BLaER1 treated with 17β-estradiol and CSF1 and Interleukin-3, amounts not matched to agents 10 nM and 100 nM (cell line): ENCODE data around the gene DYRK3.

ENCODE experiments used
- H3K27ac ChIP-seq, 11 experiments: shearing (Covaris generic); formaldehyde crosslinking; 2 replicates each; pipeline ENCODE4 v1.8.1; 2022
- H3K27me3 ChIP-seq, 11 experiments: shearing (Covaris generic); formaldehyde crosslinking; 2 replicates each; pipeline ENCODE4 v1.8.1; 2022
- H3K36me3 ChIP-seq, 11 experiments: shearing (Covaris generic); formaldehyde crosslinking; 2 replicates each; pipeline ENCODE4 v1.8.1; 2022
- H3K4me1 ChIP-seq, 10 experiments: shearing (Covaris generic); formaldehyde crosslinking; 2 replicates each; pipeline ENCODE4 v1.8.1; 2022
- H3K4me2 ChIP-seq, 11 experiments: shearing (Covaris generic); formaldehyde crosslinking; 2 replicates each; pipeline ENCODE4 v1.8.1; 2022
- H3K4me3 ChIP-seq, 10 experiments: shearing (Covaris generic); formaldehyde crosslinking; 2 replicates each; pipeline ENCODE4 v1.8.1; 2022
- H3K9ac ChIP-seq, 11 experiments: shearing (Covaris generic); formaldehyde crosslinking; 2 replicates each; pipeline ENCODE4 v1.8.1; 2022
- H3K9me3 ChIP-seq, 11 experiments: shearing (Covaris generic); formaldehyde crosslinking; replicated peaks in 1 of 11; 2 replicates each; pipeline ENCODE4 v1.8.1; 2022
- H4K20me1 ChIP-seq, 11 experiments: shearing (Covaris generic); formaldehyde crosslinking; 2 replicates each; pipeline ENCODE4 v1.8.1; 2022
- Cebpa-rat ChIP-seq, 11 experiments: shearing (Covaris generic); IDR thresholded peaks; 2 replicates each; pipeline ENCODE4 v1.8.1; 2022

DYRK3 gene

DNA sequence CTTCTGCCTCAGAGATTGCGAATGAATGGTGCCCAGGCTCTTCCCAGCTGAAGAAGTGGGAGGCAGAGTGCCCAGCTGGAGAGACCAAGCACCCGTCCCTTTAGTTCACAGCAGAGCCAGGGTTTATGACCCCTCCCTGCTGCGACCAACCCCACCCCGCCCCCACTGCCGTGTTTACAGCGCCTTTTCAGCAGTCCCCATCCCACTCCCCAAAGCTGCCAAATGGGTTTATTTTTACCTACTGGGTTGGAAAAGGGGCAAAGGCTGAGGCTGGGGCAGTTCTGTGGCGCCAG, 23.6 kb downstream of the DYRK3 start:
- Histone ChIP-seq H3K36me3 (peaks cover 0 to 14% (median 3%) of the 10 kb centered on the region in 11 experiments; a peak in 6 of 22 replicates), H3K27ac (peak overlapping the region in 10 of 11 experiments; percentile 37 to 98 (median 88); a peak in 18 of 22 replicates), H3K27me3 (peaks cover 0 to 33% (median 0%) of the 10 kb centered on the region in 11 experiments; a peak in 4 of 22 replicates), H3K9me3 (no peaks in the 10 kb centered on the region), H3K4me3 (peak overlapping the region in 8 of 10 experiments; percentile 27 to 57 (median 48); a peak in 15 of 20 replicates), H3K9ac (peak overlapping the region in 10 of 11 experiments; percentile 44 to 92 (median 77); a peak in 18 of 22 replicates), H3K4me2 (peak overlapping the region; percentile 84 to 100 (median 93)), H3K4me1 (peaks cover 65 to 100% (median 97%) of the 10 kb centered on the region in 10 experiments), H4K20me1 (peaks cover 0 to 6% (median 0%) of the 10 kb centered on the region in 11 experiments; a peak in 2 of 22 replicates)
- TF ChIP-seq Cebpa-rat (IDR thresholded peaks at IDR 0.05): no peak

DNA sequence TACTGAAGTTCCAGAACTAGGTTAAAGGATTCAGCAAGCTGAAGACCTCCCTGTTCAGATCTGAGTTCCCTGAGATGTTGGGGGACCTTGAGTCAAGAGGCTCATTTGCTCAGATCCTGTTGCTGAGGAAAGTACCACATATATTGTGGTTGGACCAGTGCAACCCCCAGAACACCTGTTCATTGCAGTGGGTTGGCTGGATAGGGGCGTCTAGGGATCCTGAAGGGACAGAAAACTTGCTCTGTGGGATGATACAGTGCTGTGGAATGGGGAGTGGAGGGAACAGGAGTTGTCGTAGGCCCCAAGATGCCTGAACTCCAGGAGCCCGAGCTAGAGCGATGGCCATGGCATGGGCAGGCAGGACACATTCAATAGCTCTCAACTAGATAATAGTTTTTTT, 24.8 kb downstream of the DYRK3 start:
- no peak for TF ChIP-seq Cebpa-rat (IDR thresholded peaks at IDR 0.05)

DNA sequence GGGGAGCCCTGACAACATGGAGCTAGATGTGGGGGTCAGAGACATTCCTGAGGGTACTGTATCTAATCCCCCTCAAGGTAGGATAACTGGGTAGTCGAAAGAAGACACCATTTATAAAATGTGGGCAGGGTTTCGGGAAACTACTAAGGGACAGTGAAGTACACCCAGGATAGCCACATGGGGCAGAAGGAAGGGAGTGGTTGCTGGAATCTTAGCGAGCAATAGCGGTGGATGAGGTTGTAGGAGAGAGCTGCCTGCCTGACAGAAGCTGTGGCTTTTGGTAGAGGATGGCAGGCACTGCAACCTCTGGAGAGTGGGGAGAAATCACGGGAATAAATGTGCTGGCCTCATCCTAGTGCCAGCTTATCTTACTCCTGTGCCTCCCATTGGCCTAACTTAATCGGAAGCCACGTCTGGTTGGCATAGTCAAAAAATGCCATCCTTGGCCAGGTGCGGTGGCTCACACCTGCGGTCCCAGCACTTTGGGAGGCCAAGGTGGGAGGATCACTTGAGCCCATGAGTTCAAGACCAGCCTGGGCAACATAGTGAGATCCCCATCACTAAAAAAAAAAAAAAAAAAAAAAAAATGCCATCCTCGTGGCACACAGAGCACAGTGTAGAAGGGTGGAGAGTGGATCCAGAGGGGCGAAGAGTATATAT, 26.0 kb downstream of the DYRK3 start:
- TF ChIP-seq Cebpa-rat (IDR thresholded peaks at IDR 0.05): no peak
- H4K20me1 ChIP-seq: peaks cover 0 to 7% (median 0%) of the 10 kb centered on the region in 11 experiments; a peak in 2 of 22 replicates
- H3K27me3 ChIP-seq: peaks cover 0 to 53% (median 0%) of the 10 kb centered on the region in 11 experiments; a peak in 4 of 22 replicates
- no peaks in the 10 kb centered on the region for H3K9me3 ChIP-seq
- H3K4me3 ChIP-seq: no peak overlapping the region
- H3K4me2 ChIP-seq: peak overlapping the region in 7 of 11 experiments; percentile 93 to 100 (median 98); a peak in 14 of 22 replicates
- H3K36me3 ChIP-seq: no peaks in the 10 kb centered on the region; a peak in 1 of 22 replicates
- H3K4me1 ChIP-seq: peaks cover 66 to 100% (median 97%) of the 10 kb centered on the region in 10 experiments
- peak overlapping the region in 3 of 11 experiments; percentile 14 to 92 (median 87); a peak in 2 of 22 replicates for H3K9ac ChIP-seq
- peak overlapping the region in 6 of 11 experiments; percentile 83 to 98 (median 93); a peak in 11 of 22 replicates for H3K27ac ChIP-seq

More for the DNA sequence above, 24.8 kb downstream of the DYRK3 start:
- Histone ChIP-seq H3K4me3 (peak overlapping the region in 6 of 10 experiments; percentile 43 to 57 (median 52); a peak in 8 of 20 replicates), H3K4me2 (peak overlapping the region; percentile 84 to 100 (median 93); a peak in 21 of 22 replicates), H3K36me3 (peaks cover 0 to 3% (median 0%) of the 10 kb centered on the region in 11 experiments; a peak in 4 of 22 replicates), H3K9ac (peak overlapping the region in 9 of 11 experiments; percentile 44 to 92 (median 78); a peak in 14 of 22 replicates), H4K20me1 (peaks cover 0 to 7% (median 0%) of the 10 kb centered on the region in 11 experiments; a peak in 2 of 22 replicates), H3K27me3 (peaks cover 0 to 43% (median 0%) of the 10 kb centered on the region in 11 experiments; a peak in 4 of 22 replicates), H3K4me1 (peaks cover 64 to 100% (median 97%) of the 10 kb centered on the region in 10 experiments), H3K27ac (peak overlapping the region in 8 of 11 experiments; percentile 75 to 98 (median 92); a peak in 16 of 22 replicates), H3K9me3 (no peaks in the 10 kb centered on the region)

DNA sequence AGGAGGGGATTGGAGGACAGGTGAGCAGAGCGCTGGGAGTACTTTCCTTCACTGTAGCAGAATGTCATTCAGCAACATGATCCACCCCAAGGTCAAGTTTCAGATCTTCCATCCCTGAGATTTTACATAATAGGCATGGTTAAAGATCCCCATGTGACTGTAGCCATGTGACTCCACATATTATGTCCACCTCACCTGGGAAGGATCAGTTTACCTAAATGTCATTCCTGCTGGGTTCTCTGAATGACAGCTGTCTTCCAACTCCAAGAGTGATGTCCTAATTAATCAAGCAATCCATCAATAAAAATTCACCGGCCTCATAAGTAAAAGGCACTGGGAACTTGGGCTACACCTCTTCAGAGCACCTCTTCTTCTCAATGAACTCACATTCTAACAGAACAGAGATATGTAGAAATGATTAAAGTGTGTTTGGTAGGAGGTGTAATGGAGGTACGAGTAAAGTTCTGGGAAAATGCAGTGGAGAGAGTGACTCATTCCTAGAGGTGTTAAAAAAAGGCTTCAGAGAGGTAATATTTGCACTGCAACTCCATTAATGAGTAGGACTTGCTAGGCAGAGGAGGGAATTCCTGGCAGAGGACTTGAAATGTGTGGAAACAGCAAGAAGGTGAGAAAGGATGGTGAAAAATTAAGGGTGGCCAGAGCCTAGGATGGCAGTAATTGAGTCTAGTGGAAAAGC, 27.2 kb downstream of the DYRK3 start:
- Histone ChIP-seq H3K4me3 (no peak overlapping the region), H3K9me3 (no peaks in the 10 kb centered on the region), H3K27ac (peak overlapping the region in 7 of 11 experiments; percentile 54 to 87 (median 82); a peak in 14 of 22 replicates), H3K9ac (peak overlapping the region in 4 of 11 experiments; percentile 42 to 80 (median 80); a peak in 5 of 22 replicates), H3K4me2 (peak overlapping the region; percentile 89 to 100 (median 94); a peak in 21 of 22 replicates), H3K4me1 (peaks cover 69 to 100% (median 97%) of the 10 kb centered on the region in 10 experiments), H3K27me3 (peaks cover 0 to 52% (median 0%) of the 10 kb centered on the region in 11 experiments; a peak in 4 of 22 replicates), H3K36me3 (no peaks in the 10 kb centered on the region), H4K20me1 (peaks cover 0 to 7% (median 0%) of the 10 kb centered on the region in 11 experiments; a peak in 2 of 22 replicates)
- TF ChIP-seq Cebpa-rat (IDR thresholded peaks at IDR 0.05): no peak

DNA sequence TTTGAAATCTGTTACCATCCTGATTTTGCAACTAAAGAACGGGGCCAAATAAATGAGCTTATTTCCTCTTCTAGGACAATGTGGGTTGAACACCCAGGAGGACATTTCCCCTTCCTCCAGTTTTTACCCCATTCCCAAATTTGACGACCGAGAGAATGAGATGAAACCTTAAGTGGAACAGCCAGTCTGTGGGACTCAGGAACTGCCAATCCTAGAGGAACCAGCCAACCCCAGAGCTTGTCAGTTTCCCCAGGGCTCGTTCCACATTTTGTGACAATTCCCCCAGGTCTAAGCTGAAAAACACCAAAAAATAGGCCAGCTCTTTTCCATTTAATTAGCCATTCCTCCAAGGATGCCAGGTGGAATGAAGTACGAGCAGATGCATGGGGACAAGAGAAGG, 28.0 kb downstream of the DYRK3 start:
- no peaks in the 10 kb centered on the region for H3K9me3 ChIP-seq
- peak overlapping the region in 9 of 11 experiments; percentile 7 to 80 (median 60); a peak in 15 of 22 replicates for H3K9ac ChIP-seq
- peaks cover 0 to 7% (median 0%) of the 10 kb centered on the region in 11 experiments; a peak in 1 of 22 replicates for H4K20me1 ChIP-seq
- peak overlapping the region; percentile 89 to 100 (median 94) for H3K4me2 ChIP-seq
- H3K27ac ChIP-seq: peak overlapping the region in 7 of 11 experiments; percentile 54 to 87 (median 82); a peak in 14 of 22 replicates
- H3K4me3 ChIP-seq: peak overlapping the region in 9 of 10 experiments; percentile 32 to 54 (median 47); a peak in 12 of 20 replicates
- H3K36me3 ChIP-seq: no peaks in the 10 kb centered on the region
- peaks cover 64 to 100% (median 97%) of the 10 kb centered on the region in 10 experiments for H3K4me1 ChIP-seq
- H3K27me3 ChIP-seq: peaks cover 0 to 52% (median 0%) of the 10 kb centered on the region in 11 experiments; a peak in 4 of 22 replicates
- no peak for TF ChIP-seq Cebpa-rat (IDR thresholded peaks at IDR 0.05)

DNA sequence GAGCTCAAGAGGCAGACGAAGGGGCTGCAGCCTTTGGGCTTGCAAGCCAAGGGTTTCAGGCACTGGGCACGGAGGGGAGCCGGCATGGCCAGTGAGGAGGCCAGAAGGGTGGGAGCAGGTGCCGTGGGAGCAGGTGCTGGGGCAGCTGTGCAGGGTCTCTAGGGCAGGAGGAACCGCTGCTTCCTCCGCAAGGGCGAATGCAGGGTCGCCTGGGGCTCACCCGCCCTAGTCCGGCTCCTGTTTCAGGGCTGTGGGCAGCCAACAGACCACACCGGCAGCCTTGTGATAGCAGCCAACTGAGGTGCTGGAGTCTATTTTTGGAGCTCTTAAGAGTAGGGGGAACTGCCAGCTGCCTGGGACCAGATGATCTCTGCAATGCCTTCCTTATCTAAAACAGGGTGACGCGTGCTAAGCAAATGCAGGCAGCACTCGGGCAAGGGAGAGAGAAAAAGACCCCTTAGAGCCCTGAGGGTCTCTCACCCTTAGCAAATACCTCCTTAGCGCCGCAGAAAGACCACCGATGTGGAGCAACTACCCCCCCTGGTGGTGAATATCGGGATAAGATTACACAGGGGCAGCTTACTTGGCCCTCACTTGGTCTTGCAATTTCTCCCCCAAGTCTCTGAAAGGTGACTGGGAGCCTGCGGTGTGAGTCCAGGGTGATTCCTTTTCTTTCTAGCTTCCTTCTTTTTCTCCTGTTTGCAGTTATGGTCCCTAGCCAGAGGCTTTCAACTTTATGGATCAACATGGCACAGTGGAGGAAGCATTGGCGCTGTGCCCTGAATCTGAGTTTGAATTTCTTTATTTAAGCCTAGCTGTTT, 28.7 kb downstream of the DYRK3 start:
- peak overlapping the region in 10 of 11 experiments; percentile 7 to 80 (median 58); a peak in 17 of 22 replicates for H3K9ac ChIP-seq
- no peaks in the 10 kb centered on the region for H3K9me3 ChIP-seq
- peaks cover 0 to 7% (median 0%) of the 10 kb centered on the region in 11 experiments; a peak in 1 of 22 replicates for H4K20me1 ChIP-seq
- H3K4me1 ChIP-seq: peaks cover 59 to 100% (median 96%) of the 10 kb centered on the region in 10 experiments
- peak overlapping the region in 7 of 11 experiments; percentile 54 to 87 (median 82); a peak in 15 of 22 replicates for H3K27ac ChIP-seq
- H3K4me2 ChIP-seq: peak overlapping the region; percentile 89 to 100 (median 94)
- peaks cover 0 to 49% (median 0%) of the 10 kb centered on the region in 11 experiments; a peak in 4 of 22 replicates for H3K27me3 ChIP-seq
- no peak for TF ChIP-seq Cebpa-rat (IDR thresholded peaks at IDR 0.05)
- H3K4me3 ChIP-seq: peak overlapping the region; percentile 32 to 54 (median 44); a peak in 16 of 20 replicates
- no peaks in the 10 kb centered on the region for H3K36me3 ChIP-seq

DNA sequence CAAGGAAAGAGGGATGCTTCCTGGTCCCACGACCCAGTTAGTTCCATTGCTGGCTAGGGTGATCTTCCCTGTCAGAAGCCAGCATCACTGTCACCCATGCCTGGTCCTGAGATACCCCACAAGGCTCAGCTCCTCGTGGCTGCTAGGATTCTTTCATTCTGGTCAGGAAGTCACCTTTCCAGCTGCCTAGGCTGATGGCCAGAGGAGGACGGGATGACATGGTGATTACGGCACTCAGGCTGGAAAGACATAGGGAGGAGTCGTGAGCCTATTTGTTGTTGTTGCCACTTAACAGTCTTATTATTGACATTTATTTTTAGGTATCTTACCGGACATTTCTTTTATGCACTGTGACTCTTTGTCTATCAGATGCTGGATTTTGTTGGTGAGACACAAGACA, 29.4 kb downstream of the DYRK3 start:
- no peaks in the 10 kb centered on the region for H3K9me3 ChIP-seq
- peak overlapping the region; percentile 89 to 100 (median 94) for H3K4me2 ChIP-seq
- H3K36me3 ChIP-seq: no peaks in the 10 kb centered on the region
- peaks cover 0 to 50% (median 0%) of the 10 kb centered on the region in 11 experiments; a peak in 4 of 22 replicates for H3K27me3 ChIP-seq
- peaks cover 0 to 7% (median 0%) of the 10 kb centered on the region in 11 experiments; a peak in 1 of 22 replicates for H4K20me1 ChIP-seq
- H3K4me3 ChIP-seq: peak overlapping the region in 6 of 10 experiments; percentile 15 to 54 (median 40); a peak in 8 of 20 replicates
- H3K4me1 ChIP-seq: peaks cover 52 to 100% (median 89%) of the 10 kb centered on the region in 10 experiments
- H3K27ac ChIP-seq: peak overlapping the region in 7 of 11 experiments; percentile 54 to 87 (median 82); a peak in 14 of 22 replicates
- TF ChIP-seq Cebpa-rat (IDR thresholded peaks at IDR 0.05): no peak
- peak overlapping the region in 8 of 11 experiments; percentile 27 to 80 (median 66); a peak in 15 of 22 replicates for H3K9ac ChIP-seq
